Epithelial cell of esophagus (primary cell): ENCODE data around the gene ITPA.
A peak's percentile ranks its signal among the peaks of the same experiment; 100 is the strongest.

Experiments
- DNase-seq: peaks from one replicate; pipeline ENCODE4 v3.0.0; 2010; ENCODE audit warnings: low read depth
- H3K4me3 ChIP-seq: 2 replicates; pipeline ENCODE4 v1.5.1; 2011; ENCODE audit warnings: mild to moderate bottlenecking, low read length, control low read depth
- TF ChIP-seq, protein P1 (sequence below): IDR thresholded peaks from 2 replicates; pipeline ENCODE4 v1.5.1; 2011; ENCODE audit warnings: low read depth, mild to moderate bottlenecking, low read length, control low read depth, inconsistent platforms; ENCODE audit not compliant: insufficient read depth; ENCODE audit errors: missing control alignments

The ITPA gene

DNA sequence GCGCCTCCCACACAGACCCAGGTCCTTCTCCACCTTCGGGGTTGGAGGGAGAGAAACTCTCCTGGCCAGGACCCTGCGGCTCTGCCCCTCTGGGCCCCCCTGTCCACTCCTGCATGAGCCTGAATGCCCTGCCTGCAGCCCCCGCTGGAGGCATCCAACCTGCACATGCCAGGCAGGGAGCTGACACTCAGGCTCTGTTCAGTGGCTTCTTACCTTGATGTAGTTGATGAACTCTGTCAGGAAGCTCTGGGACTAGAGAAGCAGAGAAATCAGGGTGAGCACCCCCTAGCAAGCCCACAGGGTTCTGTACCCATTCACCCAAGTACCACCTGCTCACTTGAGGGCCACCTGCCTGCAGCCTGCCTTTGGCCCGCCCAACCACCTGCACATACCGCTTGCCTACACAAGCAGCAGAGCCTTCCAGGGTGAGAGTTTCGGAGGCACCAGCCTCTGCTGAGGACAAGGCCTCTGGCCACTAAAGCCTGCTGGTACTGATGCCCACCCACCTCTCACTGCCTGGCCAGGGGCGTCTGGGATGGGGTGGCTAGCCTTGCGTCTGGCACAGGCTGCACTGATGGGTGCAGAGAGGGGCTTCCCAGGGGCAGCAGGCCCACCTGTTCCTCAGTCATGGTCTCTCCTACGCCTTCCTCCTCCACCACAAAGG, 14.5 kb upstream of the ITPA start:
- H3K4me3 ChIP-seq: no peak overlapping the region
- TF ChIP-seq, protein P1, sequence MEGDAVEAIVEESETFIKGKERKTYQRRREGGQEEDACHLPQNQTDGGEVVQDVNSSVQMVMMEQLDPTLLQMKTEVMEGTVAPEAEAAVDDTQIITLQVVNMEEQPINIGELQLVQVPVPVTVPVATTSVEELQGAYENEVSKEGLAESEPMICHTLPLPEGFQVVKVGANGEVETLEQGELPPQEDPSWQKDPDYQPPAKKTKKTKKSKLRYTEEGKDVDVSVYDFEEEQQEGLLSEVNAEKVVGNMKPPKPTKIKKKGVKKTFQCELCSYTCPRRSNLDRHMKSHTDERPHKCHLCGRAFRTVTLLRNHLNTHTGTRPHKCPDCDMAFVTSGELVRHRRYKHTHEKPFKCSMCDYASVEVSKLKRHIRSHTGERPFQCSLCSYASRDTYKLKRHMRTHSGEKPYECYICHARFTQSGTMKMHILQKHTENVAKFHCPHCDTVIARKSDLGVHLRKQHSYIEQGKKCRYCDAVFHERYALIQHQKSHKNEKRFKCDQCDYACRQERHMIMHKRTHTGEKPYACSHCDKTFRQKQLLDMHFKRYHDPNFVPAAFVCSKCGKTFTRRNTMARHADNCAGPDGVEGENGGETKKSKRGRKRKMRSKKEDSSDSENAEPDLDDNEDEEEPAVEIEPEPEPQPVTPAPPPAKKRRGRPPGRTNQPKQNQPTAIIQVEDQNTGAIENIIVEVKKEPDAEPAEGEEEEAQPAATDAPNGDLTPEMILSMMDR: no peak
- no peak for DNase-seq

DNA sequence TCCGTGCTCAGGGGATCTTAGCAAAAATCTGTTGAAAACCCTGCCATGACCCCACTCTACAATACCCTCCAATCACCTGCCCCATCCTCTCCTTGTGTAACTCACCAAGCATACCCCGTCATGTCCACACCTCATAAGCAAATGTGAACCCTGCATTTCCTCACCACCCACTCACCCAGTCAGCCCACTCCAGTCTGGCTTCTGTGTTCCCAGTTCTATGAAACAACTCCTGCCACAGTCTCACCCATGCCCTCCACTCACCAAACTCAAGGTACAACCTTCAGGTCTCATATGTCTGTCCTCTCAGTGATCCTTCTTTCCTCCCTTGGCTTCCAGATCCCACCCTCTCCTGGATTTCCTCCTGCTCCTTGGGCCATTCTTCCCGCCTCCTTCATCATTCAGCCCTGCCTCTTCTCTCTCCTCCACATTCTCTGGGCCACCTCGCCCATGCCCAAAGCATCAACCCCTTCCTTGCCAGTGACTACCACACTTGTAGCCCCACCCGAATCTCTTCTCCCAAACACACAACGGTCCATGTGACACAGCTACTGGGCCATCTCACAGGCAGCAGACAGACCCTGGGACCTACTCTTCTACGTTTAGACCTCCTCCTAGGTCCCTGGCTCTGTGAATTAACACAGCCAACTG, 13.6 kb upstream of the ITPA start:
- no peak overlapping the region for H3K4me3 ChIP-seq
- DNase-seq: no peak
- TF ChIP-seq, protein P1: no peak

DNA sequence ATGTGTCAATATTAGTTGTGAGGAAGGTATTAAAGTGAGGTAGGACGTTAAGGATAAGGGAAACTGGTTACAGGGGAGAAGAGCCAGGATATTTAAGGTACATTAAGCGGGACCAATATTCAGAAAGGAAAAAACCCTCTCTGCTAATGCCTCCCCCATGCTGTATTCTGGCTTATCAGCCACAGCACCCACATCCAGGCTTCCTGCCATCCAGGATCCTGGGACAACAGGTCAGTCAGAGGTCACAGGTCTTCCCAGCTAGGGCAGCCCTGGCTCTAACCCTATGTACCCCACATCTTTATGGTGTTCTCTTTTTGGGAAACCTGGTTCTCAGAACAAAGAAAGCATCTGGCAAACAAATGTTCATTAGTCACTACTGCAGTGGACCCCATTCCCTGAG, 10.1 kb upstream of the ITPA start:
- H3K4me3 ChIP-seq: no peak overlapping the region
- no peak for DNase-seq
- TF ChIP-seq, protein P1: no peak

DNA sequence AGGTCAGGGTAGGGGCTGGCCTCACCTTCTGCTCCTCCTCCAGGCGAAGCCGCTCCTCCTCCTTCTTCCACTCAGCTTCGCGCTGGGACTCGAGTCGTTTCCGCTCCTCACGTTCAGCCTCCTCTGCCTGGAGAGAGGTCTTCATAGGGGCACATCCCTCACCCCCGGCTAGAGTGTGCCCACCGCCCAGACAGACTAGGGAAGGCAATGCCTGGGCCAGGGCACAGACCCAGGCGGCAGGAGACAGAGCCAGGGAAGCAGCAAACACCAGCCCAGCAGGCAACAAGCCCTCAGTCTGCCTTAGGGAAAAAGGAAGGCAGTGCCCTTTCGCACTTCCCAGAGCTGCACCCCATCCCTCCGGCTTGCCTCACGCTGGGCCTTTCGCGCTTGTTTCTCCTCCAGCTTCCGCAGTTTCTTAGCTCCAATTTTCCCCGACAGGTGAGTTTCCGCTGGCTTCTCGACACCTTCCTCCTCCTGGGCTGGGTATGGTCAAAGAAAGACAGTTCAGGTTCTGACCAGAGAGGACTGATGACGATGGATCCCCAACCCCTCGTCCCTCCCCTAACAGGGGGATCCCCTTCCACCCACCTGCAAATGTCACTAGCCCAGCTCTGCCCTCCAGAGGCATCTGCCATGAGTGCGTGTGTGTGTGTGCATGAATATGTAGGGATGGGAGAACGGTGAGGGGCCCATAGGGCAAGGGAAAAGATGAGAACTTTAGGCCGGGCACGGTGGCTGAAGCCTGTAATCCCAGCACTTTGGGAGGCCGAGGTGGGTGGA, 9.1 kb upstream of the ITPA start:
- H3K4me3 ChIP-seq: no peak overlapping the region
- DNase-seq: no peak
- TF ChIP-seq, protein P1: no peak

DNA sequence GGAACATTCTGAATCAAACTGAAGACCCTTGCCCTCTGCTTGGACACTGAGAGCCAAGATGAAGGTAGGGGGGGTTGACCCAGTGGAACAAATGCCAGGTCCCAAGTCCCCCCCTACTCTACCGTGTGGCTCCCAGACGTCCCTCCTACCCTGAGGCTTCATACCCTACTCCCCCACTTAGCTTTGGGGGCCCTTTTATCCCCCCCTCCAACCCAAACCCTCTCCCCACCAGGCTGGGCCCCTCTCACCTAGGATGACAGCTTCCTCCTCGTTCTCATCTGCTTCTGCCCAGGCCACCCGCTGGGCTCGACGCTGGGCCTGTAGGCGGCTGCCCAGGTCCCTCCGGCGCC, 6.4 kb upstream of the ITPA start:
- TF ChIP-seq, protein P1: no peak
- H3K4me3 ChIP-seq: peak overlapping the region; percentile 90
- no peak for DNase-seq

DNA sequence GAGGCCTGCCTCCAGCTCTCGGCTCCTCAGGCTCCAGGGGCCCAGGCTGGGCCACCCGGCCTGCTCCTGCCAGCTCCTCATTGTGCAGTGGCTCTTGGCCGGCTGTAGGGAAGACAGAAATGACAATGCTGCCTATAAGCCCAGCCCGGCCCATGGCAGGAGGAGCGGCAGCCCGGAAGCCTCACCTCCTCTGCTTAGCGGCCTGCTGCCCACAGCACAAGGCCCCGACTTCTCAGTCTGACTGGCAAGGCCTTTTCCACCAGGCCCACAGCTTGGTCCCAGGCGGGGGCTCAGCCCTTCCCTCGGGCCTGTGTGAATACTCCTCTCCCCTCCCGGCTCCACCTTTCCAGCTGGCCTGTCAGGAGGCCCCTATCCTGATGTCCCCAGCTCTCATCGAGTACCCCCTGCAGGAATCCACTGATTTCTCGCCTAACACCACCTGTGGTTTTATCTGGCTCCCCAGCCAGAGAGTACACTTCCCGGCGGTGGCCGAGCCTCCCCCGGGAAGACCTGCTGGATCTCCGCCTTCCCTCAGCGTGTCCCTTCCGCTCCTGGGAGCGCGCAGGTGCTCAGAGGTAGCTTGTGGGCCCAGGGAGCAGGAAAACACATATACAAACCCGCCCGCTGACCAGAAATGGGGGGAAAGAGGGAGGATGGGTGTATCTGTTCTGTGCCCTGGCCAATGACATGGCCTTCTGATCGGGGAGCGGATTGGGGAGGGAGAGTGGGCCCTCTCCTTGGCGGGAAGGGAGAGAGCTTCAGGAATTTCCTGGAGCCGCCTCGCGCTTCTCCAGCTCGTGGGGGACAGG, 5.8 kb upstream of the ITPA start:
- TF ChIP-seq, protein P1: no peak
- H3K4me3 ChIP-seq: peak overlapping the region; percentile 90
- peak; percentile 25 for DNase-seq
